Kidney epithelial cell (primary cell): ENCODE measurements around the gene MRRF. TPM values are rescaled to one million over a fixed set of nuclear protein-coding genes. Genes with fewer than 3 reads are reported as not detected.

Experiments used
- DNase-seq: peaks from one replicate; pipeline ENCODE4 v3.0.0-alpha.2; 2010; ENCODE audit warnings: low read depth
- H3K27me3 ChIP-seq: 2 replicates; pipeline ENCODE4 v1.6.0; 2011; ENCODE audit warnings: low read length; ENCODE audit not compliant: control insufficient read depth, insufficient read depth
- H3K36me3 ChIP-seq: 2 replicates; pipeline ENCODE4 v1.5.1; 2011; ENCODE audit warnings: low read length; ENCODE audit not compliant: control insufficient read depth, insufficient read depth
- H3K4me3 ChIP-seq: 2 replicates; pipeline ENCODE4 v1.5.1; 2011; ENCODE audit warnings: low read depth, mild to moderate bottlenecking, control low read depth, low read length
- CTCF ChIP-seq: IDR thresholded peaks from 2 replicates; pipeline ENCODE4 v1.5.1; 2011; ENCODE audit warnings: mild to moderate bottlenecking, moderate library complexity, low read length, control low read depth, inconsistent platforms; ENCODE audit not compliant: insufficient read depth, poor library complexity, severe bottlenecking
- total RNA-seq: library from RNA; depleted of rRNA; stranded (reverse); fragments of >200 nt; gene quantifications from 2 replicates; pipeline ENCODE4 v1.2.3, GENCODE V29; 2015

The MRRF gene
- total RNA-seq, 1 donor from 2014 or later = 46.2 TPM

GRCh38 chr9:122227575-122227900 is 37.1 kb upstream of the MRRF start:
- TF ChIP-seq CTCF = no peak
- peaks cover 1% of the 10 kb centered on the region for H3K36me3 ChIP-seq
- H3K4me3 ChIP-seq = no peak overlapping the region
- no peak for DNase-seq
- H3K27me3 ChIP-seq = peaks cover 88% of the 10 kb centered on the region

DNA sequence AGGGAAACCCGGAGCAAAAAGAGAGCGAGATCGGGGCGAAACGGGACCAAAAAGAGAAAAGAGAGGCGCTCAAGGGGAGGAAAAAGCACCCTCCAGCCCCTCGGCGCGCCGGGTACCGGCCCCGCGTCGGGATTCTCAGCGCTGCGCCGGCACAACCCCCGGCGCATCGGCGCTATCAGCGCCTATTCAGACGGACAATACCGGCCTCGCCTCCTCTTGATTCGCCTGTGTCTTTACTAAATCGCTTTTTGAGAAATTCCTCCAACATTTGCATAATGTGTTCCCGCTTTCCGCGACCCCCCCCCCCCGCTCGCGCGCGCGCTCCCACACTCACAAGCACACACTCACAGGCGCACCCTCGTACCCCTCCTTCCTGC is 36.5 kb upstream of the MRRF start:
- no peak overlapping the region for H3K4me3 ChIP-seq
- DNase-seq = no peak
- no peak for TF ChIP-seq CTCF
- peaks cover 87% of the 10 kb centered on the region for H3K27me3 ChIP-seq
- peaks cover 1% of the 10 kb centered on the region for H3K36me3 ChIP-seq

DNA sequence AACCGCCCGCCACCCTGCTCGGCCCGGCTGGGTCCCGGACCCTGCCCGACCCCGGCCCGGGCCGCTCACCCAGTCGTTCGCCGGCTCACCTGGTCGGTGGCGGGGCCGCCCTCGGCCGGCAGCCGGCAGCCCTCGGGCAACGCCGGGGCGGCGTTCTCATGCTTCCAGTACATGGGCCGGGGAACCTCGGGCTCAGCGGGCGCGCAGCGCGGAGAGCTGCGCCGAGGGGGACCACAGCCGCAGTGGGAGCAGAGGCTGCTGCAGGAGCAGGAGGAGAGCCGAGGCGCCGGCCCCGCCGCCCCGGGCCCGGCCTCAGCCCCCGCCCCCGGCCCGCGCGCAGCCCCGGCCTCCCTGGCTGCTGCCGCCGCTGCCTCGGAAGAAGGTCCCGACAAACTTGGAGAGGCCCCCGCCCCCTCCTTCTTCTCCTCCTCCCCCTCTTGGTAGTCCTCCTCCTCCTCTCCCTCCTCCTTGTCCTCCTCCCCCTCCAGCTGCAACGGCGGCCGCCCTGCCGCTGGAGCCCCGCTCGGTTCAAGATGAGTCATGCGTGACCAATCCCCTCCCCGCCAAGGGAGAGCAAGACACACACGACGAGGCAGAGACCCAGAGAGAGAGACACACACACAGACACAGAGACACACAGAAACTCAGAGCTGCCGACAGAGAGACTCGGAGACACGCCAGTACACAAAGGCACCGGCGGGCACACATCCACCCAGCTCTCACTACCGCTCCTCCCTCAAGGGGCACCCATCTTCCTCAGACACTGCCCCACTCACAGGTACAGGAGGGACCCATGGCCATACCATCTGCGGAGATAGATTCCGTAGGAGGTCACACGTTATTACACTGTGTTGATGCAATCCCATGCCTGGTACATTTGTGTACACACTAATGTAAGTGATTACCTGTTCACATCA is 35.9 kb upstream of the MRRF start, which contains the start of gene LHX6:
TSS of gene LHX6 (minus strand) at position 390 of the 917 bp plus-strand sequence. CDS start at position 173, 217 bp downstream.
- no peak for TF ChIP-seq CTCF
- no peak within 1 kb of the TSS for H3K4me3 ChIP-seq
- peaks cover 83% of the 10 kb centered on the region for H3K27me3 ChIP-seq
- H3K36me3 ChIP-seq = peaks cover 1% of the 10 kb centered on the region
- no peak for DNase-seq

DNA sequence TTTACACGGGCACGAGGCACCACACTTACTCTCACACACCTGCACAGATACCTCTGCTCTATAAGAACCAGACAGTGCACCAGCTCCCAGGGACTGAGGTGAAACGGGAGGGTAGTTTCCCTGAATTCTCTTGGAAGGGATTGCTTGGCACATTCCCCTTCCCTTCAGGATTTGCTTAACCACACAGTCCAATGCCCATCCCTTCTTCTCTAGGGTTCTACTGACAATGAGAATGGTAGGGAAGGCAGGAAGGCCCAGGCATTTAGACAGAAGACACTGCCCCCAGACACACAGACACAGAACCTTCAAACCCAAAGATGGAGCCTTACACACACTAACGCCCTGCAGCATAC is 35.2 kb upstream of the MRRF start:
- no peak for DNase-seq
- TF ChIP-seq CTCF = no peak
- Histone ChIP-seq H3K4me3 (no peak overlapping the region), H3K36me3 (peaks cover 1% of the 10 kb centered on the region), H3K27me3 (peaks cover 78% of the 10 kb centered on the region)

DNA sequence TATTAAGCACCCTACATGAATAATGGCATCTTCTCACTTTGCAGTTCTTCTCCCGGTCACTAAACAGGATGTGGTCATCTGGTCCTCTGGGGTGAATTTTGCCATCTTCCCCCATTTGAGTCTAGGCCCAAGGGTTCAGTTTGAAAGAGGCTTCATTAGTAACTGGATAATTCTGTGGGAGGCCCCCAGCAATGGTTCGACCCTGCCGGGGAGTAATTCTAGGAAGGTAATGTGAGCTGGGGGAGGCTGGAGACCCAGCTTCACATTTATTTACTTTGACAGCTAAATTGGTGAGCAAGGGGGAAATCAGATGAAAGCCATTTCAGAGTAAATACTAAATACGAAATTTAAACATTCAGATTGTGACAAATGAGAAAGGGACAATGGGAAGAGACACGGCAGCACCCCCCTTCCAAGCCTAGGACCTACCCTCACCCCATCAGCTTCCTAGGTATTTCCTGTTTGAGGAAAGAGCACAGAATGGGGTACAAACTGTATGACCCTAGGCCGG is 31.8 kb upstream of the MRRF start:
- Histone ChIP-seq H3K36me3 (peaks cover 1% of the 10 kb centered on the region), H3K4me3 (no peak overlapping the region), H3K27me3 (peaks cover 46% of the 10 kb centered on the region)
- TF ChIP-seq CTCF = no peak
- no peak for DNase-seq
